ENCODE data around the gene SMIM26.

DNA sequence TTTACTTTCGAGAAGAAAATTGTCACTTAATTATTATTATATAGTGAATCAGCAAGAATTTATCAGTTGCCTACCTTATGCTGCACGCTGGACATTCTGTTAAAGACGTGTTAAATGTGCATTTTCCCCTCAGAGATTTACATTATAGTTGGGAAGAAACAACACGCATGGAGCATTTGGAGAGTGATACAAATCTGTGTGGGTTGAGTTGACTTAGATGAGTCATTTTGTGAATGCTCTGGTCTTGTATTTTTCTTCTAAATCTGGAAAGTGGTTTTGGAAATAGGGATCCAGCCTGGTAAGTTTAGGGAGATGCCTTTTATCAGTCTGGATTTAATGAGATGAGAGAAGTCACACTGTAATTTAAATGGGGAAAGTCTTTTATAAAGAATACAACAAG lies 24.0 kb upstream of the SMIM26 start:
- TF ChIP-seq, protein P1, sequence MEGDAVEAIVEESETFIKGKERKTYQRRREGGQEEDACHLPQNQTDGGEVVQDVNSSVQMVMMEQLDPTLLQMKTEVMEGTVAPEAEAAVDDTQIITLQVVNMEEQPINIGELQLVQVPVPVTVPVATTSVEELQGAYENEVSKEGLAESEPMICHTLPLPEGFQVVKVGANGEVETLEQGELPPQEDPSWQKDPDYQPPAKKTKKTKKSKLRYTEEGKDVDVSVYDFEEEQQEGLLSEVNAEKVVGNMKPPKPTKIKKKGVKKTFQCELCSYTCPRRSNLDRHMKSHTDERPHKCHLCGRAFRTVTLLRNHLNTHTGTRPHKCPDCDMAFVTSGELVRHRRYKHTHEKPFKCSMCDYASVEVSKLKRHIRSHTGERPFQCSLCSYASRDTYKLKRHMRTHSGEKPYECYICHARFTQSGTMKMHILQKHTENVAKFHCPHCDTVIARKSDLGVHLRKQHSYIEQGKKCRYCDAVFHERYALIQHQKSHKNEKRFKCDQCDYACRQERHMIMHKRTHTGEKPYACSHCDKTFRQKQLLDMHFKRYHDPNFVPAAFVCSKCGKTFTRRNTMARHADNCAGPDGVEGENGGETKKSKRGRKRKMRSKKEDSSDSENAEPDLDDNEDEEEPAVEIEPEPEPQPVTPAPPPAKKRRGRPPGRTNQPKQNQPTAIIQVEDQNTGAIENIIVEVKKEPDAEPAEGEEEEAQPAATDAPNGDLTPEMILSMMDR (IDR thresholded peaks at IDR 0.05): no peak
- TF ChIP-seq EP300 (IDR thresholded peaks at IDR 0.05): no peak

All from ovary (tissue), 3 donors.